GM10248 (cell line): ENCODE results near the gene MAP2.
"Not testable (repeated sequence)": the region's sequence is repeated elsewhere in the genome, so short reads cannot be mapped to it uniquely, and the experiment has no call there.

Experiments used
- CTCF ChIA-PET: fragments of 300-600 bp; sonication (Branson Sonifier 250); formaldehyde crosslinking; extraction: SDS; loops from one replicate; lab custom pipeline; 2021; ENCODE audit warnings: antibody characterized with exemption; lab: Yijun Ruan, JAX
- POLR2A ChIA-PET: fragments of 350-650 bp; sonication (Branson Sonifier 250); formaldehyde crosslinking; extraction: SDS; loops from one replicate; lab custom pipeline; 2020; ENCODE audit warnings: antibody characterized with exemption; lab: Yijun Ruan, JAX
- DNase-seq: peaks from one replicate; pipeline ENCODE4 v3.0.0; 2012; ENCODE audit errors: extremely low spot score
- TF ChIP-seq, protein P1 (sequence below): IDR thresholded peaks from 2 replicates; pipeline ENCODE4 v1.5.1; 2012; ENCODE audit warnings: mild to moderate bottlenecking, low read depth; ENCODE audit errors: extremely low read depth, missing control alignments, control extremely low read depth

The MAP2 gene

DNA sequence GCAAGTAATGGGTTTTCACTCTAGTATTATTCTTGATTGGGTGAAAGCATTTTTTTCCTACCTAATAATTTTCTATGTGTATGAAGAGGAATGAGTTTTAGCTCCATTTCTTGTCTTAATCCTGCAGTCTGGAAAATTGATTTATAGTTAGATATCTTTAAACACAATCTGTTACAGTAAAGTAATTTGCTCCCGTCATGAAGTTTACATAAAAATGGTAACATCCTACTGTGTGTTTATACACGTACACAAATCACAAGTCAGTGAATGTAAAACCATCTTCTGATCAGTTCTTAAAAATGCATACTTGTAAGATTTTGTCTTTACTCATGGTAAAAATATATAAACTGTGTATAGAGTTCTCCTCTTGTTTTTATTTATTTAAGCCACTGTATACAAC lies 51.1 kb downstream of the MAP2 start:
- no peak for DNase-seq
- TF ChIP-seq, protein P1, sequence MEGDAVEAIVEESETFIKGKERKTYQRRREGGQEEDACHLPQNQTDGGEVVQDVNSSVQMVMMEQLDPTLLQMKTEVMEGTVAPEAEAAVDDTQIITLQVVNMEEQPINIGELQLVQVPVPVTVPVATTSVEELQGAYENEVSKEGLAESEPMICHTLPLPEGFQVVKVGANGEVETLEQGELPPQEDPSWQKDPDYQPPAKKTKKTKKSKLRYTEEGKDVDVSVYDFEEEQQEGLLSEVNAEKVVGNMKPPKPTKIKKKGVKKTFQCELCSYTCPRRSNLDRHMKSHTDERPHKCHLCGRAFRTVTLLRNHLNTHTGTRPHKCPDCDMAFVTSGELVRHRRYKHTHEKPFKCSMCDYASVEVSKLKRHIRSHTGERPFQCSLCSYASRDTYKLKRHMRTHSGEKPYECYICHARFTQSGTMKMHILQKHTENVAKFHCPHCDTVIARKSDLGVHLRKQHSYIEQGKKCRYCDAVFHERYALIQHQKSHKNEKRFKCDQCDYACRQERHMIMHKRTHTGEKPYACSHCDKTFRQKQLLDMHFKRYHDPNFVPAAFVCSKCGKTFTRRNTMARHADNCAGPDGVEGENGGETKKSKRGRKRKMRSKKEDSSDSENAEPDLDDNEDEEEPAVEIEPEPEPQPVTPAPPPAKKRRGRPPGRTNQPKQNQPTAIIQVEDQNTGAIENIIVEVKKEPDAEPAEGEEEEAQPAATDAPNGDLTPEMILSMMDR = no peak
- POLR2A ChIA-PET = no interaction called here
- CTCF ChIA-PET = no interaction called here

DNA sequence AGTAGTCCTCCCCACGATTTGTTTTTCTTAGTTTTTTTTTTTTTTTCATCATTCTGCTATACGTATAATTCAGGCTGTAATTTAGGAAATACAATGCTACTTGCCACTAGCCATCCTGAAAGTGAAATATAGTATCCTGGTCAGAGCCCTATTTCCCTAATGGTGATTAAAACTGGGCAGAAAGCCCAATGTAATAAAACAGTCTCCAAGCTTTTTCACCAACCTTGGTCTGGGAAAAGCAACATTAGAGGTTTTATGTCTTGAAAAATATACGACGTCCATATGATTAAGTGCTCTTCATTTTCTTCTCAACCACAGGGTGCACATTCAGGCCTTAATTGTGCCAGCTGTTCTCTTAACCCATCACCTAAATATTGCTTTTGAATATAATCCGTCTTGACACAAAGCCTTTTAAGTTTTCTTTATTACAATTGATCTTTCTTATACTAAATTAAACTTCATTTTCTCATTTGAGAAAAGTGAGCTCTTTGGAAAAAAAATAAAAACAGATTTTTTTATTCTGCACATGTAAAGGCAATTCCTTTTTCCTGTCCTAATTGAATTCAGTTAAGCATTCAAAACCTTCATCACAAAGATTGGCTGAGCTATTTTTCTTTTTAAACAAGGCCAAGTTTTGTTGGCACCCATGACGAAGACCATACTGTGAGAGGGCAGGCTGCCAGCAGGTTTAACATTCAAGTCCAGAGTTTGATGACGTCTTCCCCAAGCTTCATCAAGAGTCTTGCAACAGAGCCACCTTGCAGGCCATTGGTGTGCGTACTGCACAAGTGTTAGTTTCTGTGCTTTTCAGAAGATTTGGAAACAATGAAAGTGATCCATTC lies 52.7 kb downstream of the MAP2 start:
- POLR2A ChIA-PET = no interaction called here
- DNase-seq = no peak
- CTCF ChIA-PET = interaction anchor here (0.6 kb wide), 1 partner anchor 19 kb away, joined by 3 read pairs; no protein-coding TSS in a partner anchor
- TF ChIP-seq, protein P1 = no peak

DNA sequence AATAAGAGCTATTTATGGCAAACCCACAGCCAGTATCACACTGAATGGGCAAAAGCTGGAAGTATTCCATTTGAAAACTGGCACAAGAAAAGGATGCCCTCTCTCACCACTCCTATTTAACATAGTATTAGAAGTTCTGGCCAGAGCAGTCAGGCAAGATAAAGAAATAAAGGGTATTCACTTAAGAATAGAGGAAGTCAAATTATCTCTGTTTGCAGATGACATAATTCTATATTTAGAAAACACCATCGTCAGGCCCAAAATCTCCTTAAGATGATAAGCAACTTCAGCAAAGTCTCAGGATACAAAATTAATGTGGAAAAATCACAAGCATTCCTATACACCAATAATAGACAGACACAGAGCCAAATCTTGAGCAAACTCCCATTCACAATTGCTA lies 68.4 kb downstream of the MAP2 start:
- POLR2A ChIA-PET, CTCF ChIA-PET: not testable (repeated sequence)

DNA sequence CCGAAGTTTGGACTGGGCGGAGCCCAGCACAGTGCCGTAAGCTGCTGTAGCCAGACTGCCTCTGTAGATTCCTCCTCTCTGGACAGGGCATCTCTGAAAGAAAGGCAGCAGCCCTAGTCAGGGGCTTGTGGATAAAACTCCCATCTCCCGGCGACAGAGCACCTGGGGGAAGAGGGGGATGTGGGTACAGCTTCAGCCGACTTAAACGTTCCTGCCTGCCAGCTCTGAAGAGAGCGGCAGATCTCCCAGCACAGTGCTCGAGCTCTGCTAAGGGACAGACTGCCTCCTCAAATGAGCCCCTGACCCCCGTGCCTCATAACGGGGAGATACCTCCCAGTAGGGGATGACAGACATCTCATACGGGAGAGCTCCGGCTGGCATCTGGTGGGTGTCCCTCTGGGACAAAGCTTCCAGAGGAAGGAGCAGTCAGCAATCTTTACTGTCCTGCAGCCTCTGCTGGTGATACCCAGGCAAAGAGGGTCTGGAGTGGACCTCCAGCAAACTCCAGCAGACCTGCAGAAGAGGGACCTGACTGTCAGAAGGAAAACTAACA lies 71.3 kb downstream of the MAP2 start:
- DNase-seq, POLR2A ChIA-PET: not testable (repeated sequence)
- CTCF ChIA-PET = interaction anchor here (0.7 kb wide), 1 partner anchor 18 kb away, joined by 3 read pairs; no protein-coding TSS in a partner anchor

More for the DNA sequence above, 68.4 kb downstream of the MAP2 start:
- not testable (repeated sequence) for DNase-seq

DNA sequence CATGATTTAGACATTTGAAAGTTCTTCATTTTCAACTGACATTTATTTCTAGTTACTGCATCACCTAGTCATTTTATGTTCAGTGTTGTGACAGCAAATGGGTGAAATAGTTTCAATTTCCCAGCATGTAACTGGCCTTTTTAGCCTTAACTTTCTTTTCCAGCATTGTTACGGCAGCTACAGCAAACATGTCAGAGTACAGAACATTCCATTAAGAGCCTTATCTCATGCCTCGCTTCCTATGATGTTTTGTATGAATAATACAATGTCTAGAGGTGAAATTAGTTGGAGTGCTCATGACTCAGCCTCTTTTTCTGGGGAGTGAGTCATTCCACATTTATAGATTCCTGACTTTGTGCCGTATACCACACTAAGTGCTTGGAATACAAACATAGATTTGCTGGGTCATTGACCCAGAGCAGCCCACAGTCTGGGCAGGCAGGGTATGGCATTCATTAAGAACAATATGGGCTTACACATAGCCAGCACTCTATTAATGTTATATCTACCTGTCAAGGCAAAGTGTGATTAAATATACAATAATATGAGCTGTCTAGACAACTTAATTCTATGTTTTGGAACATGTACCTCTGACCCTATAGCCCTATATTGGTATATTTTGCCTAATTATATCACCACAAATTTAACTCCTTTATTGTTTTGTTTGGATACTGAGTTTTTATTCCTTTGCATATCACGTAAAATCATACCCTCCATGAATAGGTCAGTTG lies 72.2 kb downstream of the MAP2 start:
- ChIA-PET POLR2A (no interaction called here), CTCF (interaction anchor here (0.7 kb wide), 1 partner anchor 19 kb away, joined by 3 read pairs; no protein-coding TSS in a partner anchor)
- TF ChIP-seq, protein P1 = no peak
- DNase-seq = no peak

DNA sequence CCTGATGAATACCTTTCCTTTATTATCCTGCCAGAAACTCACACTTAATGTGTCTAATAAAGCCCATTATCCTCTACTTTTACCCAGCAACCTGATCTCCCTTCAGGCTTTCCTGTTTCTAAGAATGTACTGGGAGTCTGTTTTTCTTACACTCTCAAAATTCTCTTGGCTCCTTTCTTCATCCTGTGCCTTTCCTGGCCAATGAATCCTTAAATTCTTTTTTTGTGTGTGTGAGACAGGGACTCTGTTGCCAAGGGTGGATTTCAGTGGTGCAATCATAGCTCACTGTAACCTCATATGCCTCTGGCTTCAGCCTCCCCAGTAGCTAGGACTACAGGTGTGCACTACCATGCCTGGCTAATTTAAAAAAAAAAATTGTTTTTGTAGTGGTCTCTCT lies 72.7 kb downstream of the MAP2 start:
- DNase-seq = no peak
- ChIA-PET POLR2A (no interaction called here), CTCF (no interaction called here)
- TF ChIP-seq, protein P1 = no peak

DNA sequence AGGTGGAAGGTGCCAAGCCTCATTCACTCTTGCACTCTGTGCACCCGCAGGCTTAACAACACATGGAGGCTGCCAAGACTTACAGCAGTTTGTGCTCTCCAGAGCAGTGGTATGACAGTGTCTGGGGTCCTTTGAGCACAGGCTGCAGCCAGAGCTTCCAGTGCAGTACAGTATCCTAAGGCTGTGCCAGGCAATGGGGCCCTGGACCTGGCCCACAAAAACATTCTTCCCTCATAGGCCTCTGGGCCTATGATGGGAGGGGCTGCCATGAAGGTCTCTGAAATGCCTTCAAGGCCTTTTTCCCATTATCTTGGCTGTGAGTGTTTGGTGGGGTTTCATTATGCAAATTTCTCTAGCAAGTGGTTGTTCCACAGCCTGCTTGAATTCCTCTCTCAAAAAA lies 74.8 kb downstream of the MAP2 start:
- DNase-seq = no peak
- POLR2A ChIA-PET = no interaction called here
- CTCF ChIA-PET = no interaction called here
- TF ChIP-seq, protein P1 = no peak
